ENCODE data around the gene MYOM1. TPM values are rescaled to one million over a fixed set of nuclear protein-coding genes. Genes with fewer than 3 reads are reported as not detected.
"Not testable (repeated sequence)": the region's sequence is repeated elsewhere in the genome, so short reads cannot be mapped to it uniquely, and the experiment has no call there.

The MYOM1 gene
- polyA plus RNA-seq, 3 donors, result 4.8 to 17.2 (median 5.1) TPM

GRCh38 chr18:3058328-3059191 is 161.2 kb downstream of the MYOM1 start:
- H3K27ac ChIP-seq (ENCODE audit: low read depth, low read length), result no peak overlapping the region
- WGBS, 3 donors, result 79 to 91% (median 88%) methylated on average over 6 of the region's 6 CpGs

GRCh38 chr18:3057526-3057925 is 162.2 kb downstream of the MYOM1 start:
- no peak overlapping the region for H3K27ac ChIP-seq (ENCODE audit: low read depth, low read length)
- WGBS, 3 donors, result 82 to 91% (median 84%) methylated on average over 4 of the region's 4 CpGs

GRCh38 chr18:3056311-3056710 is 163.5 kb downstream of the MYOM1 start:
- no peak overlapping the region for H3K27ac ChIP-seq (ENCODE audit: low read depth, low read length)
- 77 to 89% (median 82%) methylated on average over 9 of the region's 9 CpGs for WGBS, 3 donors

GRCh38 chr18:3055816-3056215 is 164.0 kb downstream of the MYOM1 start:
- 54 to 77% (median 57%) methylated on average over 4 of the region's 4 CpGs for WGBS, 3 donors
- no peak overlapping the region for H3K27ac ChIP-seq (ENCODE audit: low read depth, low read length)

- H3K27ac ChIP-seq (ENCODE audit: low read depth, low read length), result no peak overlapping the region
- 59 to 74% (median 64%) methylated on average over 4 of the region's 4 CpGs for WGBS, 3 donors
Observed at GRCh38 chr18:3055186-3055728, 164.5 kb downstream of the MYOM1 start.

- WGBS, 3 donors, result 91 to 95% (median 93%) methylated on average over 3 of the region's 3 CpGs
- H3K27ac ChIP-seq (ENCODE audit: low read depth, low read length), result no peak overlapping the region
Observed at GRCh38 chr18:3054780-3055179, 165.0 kb downstream of the MYOM1 start.

- 96 to 98% (median 98%) methylated on average over 6 of the region's 6 CpGs for WGBS, 3 donors
- no peak overlapping the region for H3K27ac ChIP-seq (ENCODE audit: low read depth, low read length)
Observed at GRCh38 chr18:3054214-3054613, 165.6 kb downstream of the MYOM1 start.

GRCh38 chr18:3053081-3053480 is 166.7 kb downstream of the MYOM1 start:
- no peak overlapping the region for H3K27ac ChIP-seq (ENCODE audit: low read depth, low read length)

GRCh38 chr18:3052411-3052758 is 167.4 kb downstream of the MYOM1 start:
- WGBS, 3 donors, result 21 to 41% (median 31%) methylated on average over 2 of the region's 2 CpGs
- no peak overlapping the region for H3K27ac ChIP-seq (ENCODE audit: low read depth, low read length)

More at GRCh38 chr18:3053081-3053480, 166.7 kb downstream of the MYOM1 start:
- 94 to 97% (median 96%) methylated on average over 4 of the region's 4 CpGs for whole genome bisulfite sequencing, 3 donors

- WGBS, 3 donors, result 46 to 76% (median 73%) methylated on average over 8 of the region's 8 CpGs
- no peak overlapping the region for H3K27ac ChIP-seq (ENCODE audit: low read depth, low read length)
Observed at GRCh38 chr18:3051718-3052410, 167.9 kb downstream of the MYOM1 start.

- 80 to 93% (median 82%) methylated on average over 1 to 3 of the region's 8 CpGs for WGBS, 3 donors
- H3K27ac ChIP-seq (ENCODE audit: low read depth, low read length), result not testable (repeated sequence)
Observed at GRCh38 chr18:3049897-3050454, 169.8 kb downstream of the MYOM1 start.

- 88 to 95% (median 95%) methylated on average over 3 of the region's 3 CpGs for WGBS, 3 donors
- H3K27ac ChIP-seq (ENCODE audit: low read depth, low read length), result no peak overlapping the region
Observed at GRCh38 chr18:3048820-3049349, 170.9 kb downstream of the MYOM1 start.

GRCh38 chr18:3048121-3048520 is 171.6 kb downstream of the MYOM1 start:
- no peak overlapping the region for H3K27ac ChIP-seq (ENCODE audit: low read depth, low read length)
- 24 to 75% (median 27%) methylated on average over 6 of the region's 6 CpGs for WGBS, 3 donors

GRCh38 chr18:3046216-3046808 is 173.5 kb downstream of the MYOM1 start:
- no peak overlapping the region for H3K27ac ChIP-seq (ENCODE audit: low read depth, low read length)

GRCh38 chr18:3044931-3045698 is 174.7 kb downstream of the MYOM1 start:
- no peak overlapping the region for H3K27ac ChIP-seq (ENCODE audit: low read depth, low read length)

More at GRCh38 chr18:3046216-3046808, 173.5 kb downstream of the MYOM1 start:
- WGBS, 3 donors, result 80 to 89% (median 86%) methylated on average over 4 of the region's 4 CpGs

GRCh38 chr18:3042379-3042778 is 177.4 kb downstream of the MYOM1 start:
- no peak overlapping the region for H3K27ac ChIP-seq (ENCODE audit: low read depth, low read length)
- 75 to 95% (median 91%) methylated on average over 2 of the region's 2 CpGs for WGBS, 3 donors

More at GRCh38 chr18:3044931-3045698, 174.7 kb downstream of the MYOM1 start:
- 18 to 32% (median 31%) methylated on average over 12 of the region's 12 CpGs for WGBS, 3 donors

GRCh38 chr18:3041843-3042242 is 177.9 kb downstream of the MYOM1 start:
- 80 to 87% (median 83%) methylated on average over 5 of the region's 5 CpGs for WGBS, 3 donors
- H3K27ac ChIP-seq (ENCODE audit: low read depth, low read length), result no peak overlapping the region

GRCh38 chr18:3040881-3041280 is 178.9 kb downstream of the MYOM1 start:
- H3K27ac ChIP-seq (ENCODE audit: low read depth, low read length), result no peak overlapping the region
- WGBS, 3 donors, result 89 to 99% (median 97%) methylated on average over 8 of the region's 8 CpGs
